ENCODE results near the gene SERGEF.

The SERGEF gene

GRCh38 chr11:17763703-17764102 lies 249.1 kb downstream of the SERGEF start:
- Histone ChIP-seq H3K4me1 (ENCODE audit: control insufficient read depth in 1 of 2, insufficient read depth in 1 of 2, low read depth in 1 of 2, low read length in 1 of 2) (no peaks in the 10 kb centered on the region), H3K27me3 (peaks cover 4% of the 10 kb centered on the region), H3K9me3 (no peaks in the 10 kb centered on the region), H3K4me3 (ENCODE audit: low read depth in 1 of 2, low read length in 1 of 2) (no peak overlapping the region), H3K27ac (no peak overlapping the region), H3K36me3 (no peaks in the 10 kb centered on the region)
- no peak for TF ChIP-seq CTCF (IDR thresholded peaks at IDR 0.05)

DNA sequence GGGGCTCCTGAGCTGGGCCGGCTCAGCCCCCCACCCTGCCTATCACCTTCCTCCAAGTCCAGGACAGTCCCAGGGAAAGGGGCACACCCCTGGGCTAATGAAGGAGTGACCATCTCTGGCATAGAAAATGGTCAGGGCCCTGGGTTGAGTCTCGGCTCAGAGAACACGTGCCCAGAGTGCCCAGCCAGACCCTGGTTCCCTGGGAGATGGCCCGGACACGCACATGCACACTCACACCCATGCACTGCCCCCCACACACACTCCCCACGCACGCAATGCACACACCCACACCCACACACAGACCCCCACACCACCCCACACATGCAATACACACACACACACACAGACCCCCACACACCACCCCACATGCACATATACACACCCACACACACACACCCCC lies 249.6 kb downstream of the SERGEF start:
- Histone ChIP-seq H3K27ac (no peak overlapping the region), H3K27me3 (peaks cover 9% of the 10 kb centered on the region)
- no peak for TF ChIP-seq CTCF (IDR thresholded peaks at IDR 0.05)

GRCh38 chr11:17762309-17762974 lies 250.4 kb downstream of the SERGEF start:
- peaks cover 15% of the 10 kb centered on the region for H3K27me3 ChIP-seq
- no peaks in the 10 kb centered on the region for H3K36me3 ChIP-seq
- H3K9me3 ChIP-seq: no peaks in the 10 kb centered on the region
- no peaks in the 10 kb centered on the region for H3K4me1 ChIP-seq (ENCODE audit: control insufficient read depth in 1 of 2, insufficient read depth in 1 of 2, low read depth in 1 of 2, low read length in 1 of 2)
- H3K4me3 ChIP-seq (ENCODE audit: low read depth in 1 of 2, low read length in 1 of 2): no peak overlapping the region
- TF ChIP-seq CTCF (IDR thresholded peaks at IDR 0.05): no peak
- no peak overlapping the region for H3K27ac ChIP-seq

More for the DNA sequence above, 249.6 kb downstream of the SERGEF start:
- Histone ChIP-seq H3K4me3 (ENCODE audit: low read depth in 1 of 2, low read length in 1 of 2) (no peak overlapping the region), H3K36me3 (no peaks in the 10 kb centered on the region), H3K4me1 (ENCODE audit: control insufficient read depth in 1 of 2, insufficient read depth in 1 of 2, low read depth in 1 of 2, low read length in 1 of 2) (no peaks in the 10 kb centered on the region), H3K9me3 (no peaks in the 10 kb centered on the region)

- Histone ChIP-seq H3K27ac (no peak overlapping the region), H3K9me3 (no peaks in the 10 kb centered on the region), H3K4me1 (ENCODE audit: control insufficient read depth in 1 of 2, insufficient read depth in 1 of 2, low read depth in 1 of 2, low read length in 1 of 2) (no peaks in the 10 kb centered on the region), H3K27me3 (peaks cover 29% of the 10 kb centered on the region), H3K36me3 (no peaks in the 10 kb centered on the region), H3K4me3 (ENCODE audit: low read depth in 1 of 2, low read length in 1 of 2) (no peak overlapping the region)
- TF ChIP-seq CTCF (IDR thresholded peaks at IDR 0.05): no peak
These were observed 252.5 kb downstream of the SERGEF start for GRCh38 chr11:17760102-17761029.

DNA sequence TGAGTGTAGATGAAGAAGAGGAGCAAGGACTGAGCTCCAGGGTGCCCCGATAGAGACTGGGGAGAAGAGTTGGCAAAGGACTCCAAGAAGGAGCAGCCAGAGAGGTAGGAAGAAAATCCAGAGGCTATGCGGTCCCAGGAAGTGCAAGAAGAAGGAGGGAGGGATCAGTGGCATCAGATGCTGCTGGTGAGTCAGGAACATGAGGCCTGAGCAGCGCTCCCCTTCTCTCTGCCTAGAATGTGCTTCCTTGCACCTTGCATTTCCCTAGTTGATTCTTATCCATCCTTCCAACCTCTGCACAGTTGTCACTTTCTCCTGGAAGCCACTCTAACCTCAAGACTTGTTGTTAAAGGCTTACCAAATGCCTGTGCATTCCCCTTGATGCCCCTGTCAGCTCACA lies 257.0 kb downstream of the SERGEF start:
- no peaks in the 10 kb centered on the region for H3K9me3 ChIP-seq
- no peak overlapping the region for H3K27ac ChIP-seq
- H3K36me3 ChIP-seq: no peaks in the 10 kb centered on the region
- no peak overlapping the region for H3K4me3 ChIP-seq (ENCODE audit: low read depth in 1 of 2, low read length in 1 of 2)
- no peak for TF ChIP-seq CTCF (IDR thresholded peaks at IDR 0.05)
- H3K27me3 ChIP-seq: peaks cover 42% of the 10 kb centered on the region
- no peaks in the 10 kb centered on the region for H3K4me1 ChIP-seq (ENCODE audit: control insufficient read depth in 1 of 2, insufficient read depth in 1 of 2, low read depth in 1 of 2, low read length in 1 of 2)
